ENCODE data around the gene CHST9. TPM values are rescaled to one million over a fixed set of nuclear protein-coding genes. Genes with fewer than 3 reads are reported as not detected.

The CHST9 gene
- total RNA-seq, 4 donors from 2014 or later: 0.16 to 0.80 (median 0.41) TPM; not detected in 1

DNA sequence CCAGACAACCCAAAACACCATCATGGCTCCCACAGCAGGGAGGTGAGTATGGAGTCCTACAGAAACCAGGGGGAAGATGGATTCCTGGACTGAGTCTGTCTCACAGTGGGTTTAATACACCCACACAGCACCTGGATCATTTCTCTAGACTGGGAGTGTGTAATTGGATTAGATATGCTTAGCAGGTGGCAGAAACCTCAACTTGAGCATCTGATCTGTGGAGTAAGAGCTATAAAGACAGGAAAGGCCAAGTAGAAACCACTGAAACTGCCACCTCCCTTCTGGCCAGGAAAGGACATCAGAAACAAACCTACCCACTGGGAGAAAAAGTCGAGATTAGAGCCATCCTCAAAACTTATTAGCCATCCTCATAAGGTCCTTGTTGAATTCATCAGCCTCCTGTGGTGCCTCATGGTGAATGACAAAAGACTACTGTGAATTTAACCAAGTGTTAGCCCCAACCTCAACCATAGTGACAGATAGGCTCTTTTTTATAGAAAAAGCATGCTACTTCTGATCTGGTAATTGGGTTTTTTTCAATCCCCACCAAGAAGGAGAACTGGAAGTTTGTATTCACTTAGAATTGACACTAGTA lies 28.1 kb upstream of the CHST9 start:
- Histone ChIP-seq H3K27ac (no peak overlapping the region), H3K36me3 (no peaks in the 10 kb centered on the region), H3K4me1 (no peaks in the 10 kb centered on the region), H3K9me3 (no peaks in the 10 kb centered on the region), H3K4me3 (no peak overlapping the region), H3K27me3 (no peaks in the 10 kb centered on the region)
- TF ChIP-seq POLR2A (IDR thresholded peaks at IDR 0.05) (no peak), POLR2AphosphoS5 (IDR thresholded peaks at IDR 0.05) (no peak), CTCF (IDR thresholded peaks at IDR 0.05) (no peak), EP300 (IDR thresholded peaks at IDR 0.05; ENCODE audit: low read depth) (no peak)
- no peak for DNase-seq
- intact Hi-C loops (cut with DNase I; ENCODE audit: low total_unique reads) (no loop called here), in situ Hi-C loops (cut with MboI; ENCODE audit: low pct_ligation_motif_present in 1 of 4, low pct_unique_long_range_greater_than_20kb in 1 of 4, low sequenced_read_pairs in 3 of 4) (no loop called here)
- 17 to 53% methylated on average over 1 of the region's 1 CpG for WGBS, 2 donors (ENCODE audit: low coverage in 1 of 2)

GRCh38 chr18:27211569-27211968 lies 26.5 kb upstream of the CHST9 start:
- no peak overlapping the region for H3K27ac ChIP-seq
- H3K9me3 ChIP-seq: no peaks in the 10 kb centered on the region
- no peaks in the 10 kb centered on the region for H3K4me1 ChIP-seq
- no peaks in the 10 kb centered on the region for H3K36me3 ChIP-seq
- no peak for DNase-seq
- intact Hi-C loops (cut with DNase I; ENCODE audit: low total_unique reads) (no loop called here), in situ Hi-C loops (cut with MboI; ENCODE audit: low pct_ligation_motif_present in 1 of 4, low pct_unique_long_range_greater_than_20kb in 1 of 4, low sequenced_read_pairs in 3 of 4) (no loop called here)
- TF ChIP-seq POLR2A (IDR thresholded peaks at IDR 0.05) (no peak), CTCF (IDR thresholded peaks at IDR 0.05) (no peak), POLR2AphosphoS5 (IDR thresholded peaks at IDR 0.05) (no peak), EP300 (IDR thresholded peaks at IDR 0.05; ENCODE audit: low read depth) (no peak)
- no peaks in the 10 kb centered on the region for H3K27me3 ChIP-seq
- WGBS, 2 donors (ENCODE audit: low coverage in 1 of 2): no CpG with 5 or more reads among the region's 1 CpG
- no peak overlapping the region for H3K4me3 ChIP-seq

- no peak for DNase-seq
- Histone ChIP-seq H3K27ac (no peak overlapping the region), H3K27me3 (no peaks in the 10 kb centered on the region), H3K36me3 (no peaks in the 10 kb centered on the region), H3K4me3 (no peak overlapping the region), H3K4me1 (no peaks in the 10 kb centered on the region), H3K9me3 (no peaks in the 10 kb centered on the region)
- 86% methylated on average over 3 of the region's 3 CpGs; no CpG with 5 or more reads in 1 of the 2 donors for WGBS, 2 donors (ENCODE audit: low coverage in 1 of 2)
- TF ChIP-seq EP300 (IDR thresholded peaks at IDR 0.05; ENCODE audit: low read depth) (no peak), POLR2AphosphoS5 (IDR thresholded peaks at IDR 0.05) (no peak), CTCF (IDR thresholded peaks at IDR 0.05) (no peak), POLR2A (IDR thresholded peaks at IDR 0.05) (no peak)
- intact Hi-C loops (cut with DNase I; ENCODE audit: low total_unique reads) (no loop called here), in situ Hi-C loops (cut with MboI; ENCODE audit: low pct_ligation_motif_present in 1 of 4, low pct_unique_long_range_greater_than_20kb in 1 of 4, low sequenced_read_pairs in 3 of 4) (no loop called here)
Measured at GRCh38 chr18:27206411-27206810, 21.3 kb upstream of the CHST9 start.

GRCh38 chr18:27202741-27203140 lies 17.6 kb upstream of the CHST9 start:
- Histone ChIP-seq H3K9me3 (no peaks in the 10 kb centered on the region), H3K27ac (no peak overlapping the region), H3K4me1 (no peaks in the 10 kb centered on the region), H3K36me3 (no peaks in the 10 kb centered on the region), H3K4me3 (no peak overlapping the region), H3K27me3 (no peaks in the 10 kb centered on the region)
- TF ChIP-seq POLR2AphosphoS5 (IDR thresholded peaks at IDR 0.05): no peak
- TF ChIP-seq CTCF (IDR thresholded peaks at IDR 0.05): no peak
- TF ChIP-seq EP300 (IDR thresholded peaks at IDR 0.05; ENCODE audit: low read depth): no peak
- TF ChIP-seq POLR2A (IDR thresholded peaks at IDR 0.05): no peak
- no peak for DNase-seq
- in situ Hi-C loops (cut with MboI; ENCODE audit: low pct_ligation_motif_present in 1 of 4, low pct_unique_long_range_greater_than_20kb in 1 of 4, low sequenced_read_pairs in 3 of 4): no loop called here
- intact Hi-C loops (cut with DNase I; ENCODE audit: low total_unique reads): no loop called here
- 67 to 89% methylated on average over 1 to 2 of the region's 2 CpGs for WGBS, 2 donors (ENCODE audit: low coverage in 1 of 2)

Measured in transverse colon (tissue), 4 donors.